Thyroid gland (tissue), 4 donors: ENCODE results near the gene TSPAN31. TPM values are rescaled to one million over a fixed set of nuclear protein-coding genes. Genes with fewer than 3 reads are reported as not detected.
"Not testable (repeated sequence)": the region's sequence is repeated elsewhere in the genome, so short reads cannot be mapped to it uniquely, and the experiment has no call there.

Experiments used
- DNase-seq, 2 donors: peaks; one replicate each; pipeline ENCODE4 v3.0.0-alpha.2; 2019
- H3K27ac ChIP-seq, 3 donors: fragments of 200-600 bp; sonication (generic); 1 replicate in 2 of 3; 2 replicates in 1 of 3; pipeline ENCODE4 v1.5.1; 2016 to 2019; ENCODE audit warnings: mild to moderate bottlenecking in 1 of 3, moderate library complexity in 1 of 3
- H3K27me3 ChIP-seq: fragments of 200-600 bp; sonication (generic); one replicate; pipeline ENCODE4 v1.5.1; 2019
- H3K36me3 ChIP-seq, 2 donors: fragments of 200-600 bp; sonication (generic); one replicate each; pipeline ENCODE4 v1.5.1; 2016 to 2019
- H3K4me1 ChIP-seq, 2 donors: fragments of 200-600 bp; sonication (generic); one replicate each; pipeline ENCODE4 v1.5.1; 2017 to 2019
- H3K4me3 ChIP-seq, 3 donors: fragments of 200-600 bp; sonication (generic); replicated peaks in 1 of 3; 1 replicate in 2 of 3; 2 replicates in 1 of 3; pipeline ENCODE4 v1.5.1; 2016; ENCODE audit warnings: mild to moderate bottlenecking in 1 of 3
- H3K9me3 ChIP-seq: fragments of 200-600 bp; sonication (generic); one replicate; pipeline ENCODE4 v1.5.1; 2017
- CTCF ChIP-seq, 6 experiments: fragments of 200-600 bp in 3 of 6; fragments of 450-650 bp in 3 of 6; sonication (generic) in 3 of 6; IDR thresholded peaks; one replicate each; pipeline ENCODE4 v1.5.1; 2016 to 2019; ENCODE audit warnings: antibody characterized with exemption in 6 of 6, mild to moderate bottlenecking in 2 of 6, inconsistent platforms in 1 of 6, moderate library complexity in 1 of 6
- POLR2A ChIP-seq, 2 donors: fragments of 450-650 bp; IDR thresholded peaks; one replicate each; pipeline ENCODE4 v1.6.1; 2017; ENCODE audit warnings: antibody characterized with exemption in 2 of 2, mild to moderate bottlenecking in 2 of 2, moderate library complexity in 1 of 2
- WGBS, 2 donors: methylation state at CpG; one replicate each; pipeline ENCODE4 v1.1.5; 2017; 5-methylcytosine and 5-hydroxymethylcytosine counted together
- intact Hi-C: fragments of 100-400 bp; cut with DNase I; formaldehyde crosslinking; loops from one replicate; pipeline ENCODE4 v1.15.1; 2023
- total RNA-seq, 4 donors: library from RNA; depleted of rRNA; stranded (reverse); fragments of >200 nt; gene quantifications; one replicate each; pipeline ENCODE4 v1.2.3, GENCODE V29; 2016

Gene TSPAN31
- total RNA-seq, 4 donors from 2014 or later, result 110 to 166 (median 137) TPM

GRCh38 chr12:57700317-57700716 lies 44.5 kb upstream of the TSPAN31 start:
- no peaks in the 10 kb centered on the region for H3K4me1 ChIP-seq
- no peak overlapping the region for H3K4me3 ChIP-seq
- intact Hi-C loops, result no loop called here
- H3K27me3 ChIP-seq, result no peaks in the 10 kb centered on the region
- no peak for DNase-seq
- H3K9me3 ChIP-seq, result no peaks in the 10 kb centered on the region
- TF ChIP-seq POLR2A (IDR thresholded peaks at IDR 0.05), result no peak
- no peak for TF ChIP-seq CTCF (IDR thresholded peaks at IDR 0.05)
- H3K27ac ChIP-seq, result no peak overlapping the region
- peaks cover 13 to 29% of the 10 kb centered on the region in 2 donors for H3K36me3 ChIP-seq
- 95 to 99% methylated on average over 2 of the region's 2 CpGs for WGBS, 2 donors

- H3K36me3 ChIP-seq, result peaks cover 0 to 11% of the 10 kb centered on the region in 2 donors
- no peak overlapping the region for H3K27ac ChIP-seq
- WGBS, 2 donors, result 94 to 97% methylated on average over 3 of the region's 3 CpGs
- intact Hi-C loops, result no loop called here
- TF ChIP-seq CTCF (IDR thresholded peaks at IDR 0.05) (no peak), POLR2A (IDR thresholded peaks at IDR 0.05) (no peak)
- no peak for DNase-seq
- H3K9me3 ChIP-seq, result no peaks in the 10 kb centered on the region
- H3K27me3 ChIP-seq, result no peaks in the 10 kb centered on the region
- no peak overlapping the region for H3K4me3 ChIP-seq
- H3K4me1 ChIP-seq, result no peaks in the 10 kb centered on the region
Observed at GRCh38 chr12:57707250-57707649, 37.6 kb upstream of the TSPAN31 start.

GRCh38 chr12:57708296-57708695 lies 36.5 kb upstream of the TSPAN31 start:
- H3K9me3 ChIP-seq, result no peaks in the 10 kb centered on the region
- 98% methylated on average over 2 of the region's 2 CpGs for WGBS, 2 donors
- no peaks in the 10 kb centered on the region for H3K27me3 ChIP-seq
- no peak for DNase-seq
- no peak overlapping the region for H3K4me3 ChIP-seq
- no peak overlapping the region for H3K27ac ChIP-seq
- TF ChIP-seq CTCF (IDR thresholded peaks at IDR 0.05), result no peak
- no peak for TF ChIP-seq POLR2A (IDR thresholded peaks at IDR 0.05)
- H3K4me1 ChIP-seq, result no peaks in the 10 kb centered on the region
- intact Hi-C loops, result no loop called here
- peaks cover 0 to 7% of the 10 kb centered on the region in 2 donors for H3K36me3 ChIP-seq

- intact Hi-C loops, result no loop called here
- Histone ChIP-seq H3K27me3 (no peaks in the 10 kb centered on the region), H3K36me3 (peaks cover 14 to 21% of the 10 kb centered on the region in 2 donors), H3K4me3 (no peak overlapping the region), H3K27ac (no peak overlapping the region), H3K9me3 (no peaks in the 10 kb centered on the region), H3K4me1 (no peaks in the 10 kb centered on the region)
- no peak for TF ChIP-seq POLR2A (IDR thresholded peaks at IDR 0.05)
- no peak for TF ChIP-seq CTCF (IDR thresholded peaks at IDR 0.05)
- WGBS, 2 donors, result 91 to 99% methylated on average over 3 of the region's 3 CpGs
- no peak for DNase-seq
Observed at GRCh38 chr12:57712701-57713100, 32.1 kb upstream of the TSPAN31 start.

GRCh38 chr12:57713209-57713608 lies 31.6 kb upstream of the TSPAN31 start:
- intact Hi-C loops, result no loop called here
- Histone ChIP-seq H3K4me1 (no peaks in the 10 kb centered on the region), H3K36me3 (peaks cover 19 to 26% of the 10 kb centered on the region in 2 donors), H3K4me3 (no peak overlapping the region), H3K27me3 (no peaks in the 10 kb centered on the region), H3K27ac (no peak overlapping the region), H3K9me3 (no peaks in the 10 kb centered on the region)
- DNase-seq, result no peak
- no peak for TF ChIP-seq CTCF (IDR thresholded peaks at IDR 0.05)
- TF ChIP-seq POLR2A (IDR thresholded peaks at IDR 0.05), result no peak
- WGBS, 2 donors, result 89 to 90% methylated on average over 5 of the region's 5 CpGs

- H3K4me1 ChIP-seq, H3K27me3 ChIP-seq, H3K4me3 ChIP-seq, intact Hi-C loops, H3K27ac ChIP-seq, DNase-seq, H3K9me3 ChIP-seq: not testable (repeated sequence)
- peaks cover 37 to 45% of the 10 kb centered on the region in 2 donors for H3K36me3 ChIP-seq
- WGBS, 2 donors, result 93 to 94% methylated on average over 6 of the region's 6 CpGs
Observed at GRCh38 chr12:57715036-57715748, 29.6 kb upstream of the TSPAN31 start.
